Neural progenitor cell (in vitro differentiated cells): Measurements from ENCODE around the gene KRT6B.

Experiments
- CTCF ChIP-seq: fragments of 200-600 bp; sonication (generic); IDR thresholded peaks from 2 replicates; pipeline ENCODE4 v1.5.1; 2017; ENCODE audit warnings: antibody characterized with exemption, mild to moderate bottlenecking
- EZH2 ChIP-seq: fragments of 200-600 bp; sonication (generic); IDR thresholded peaks from 2 replicates; pipeline ENCODE4 v1.6.1; 2017; ENCODE audit warnings: antibody characterized with exemption, mild to moderate bottlenecking, moderate library complexity

- TF ChIP-seq CTCF (no peak), EZH2 (no peak)
These were observed 6.1 kb downstream of the KRT6B start for GRCh38 chr12:52445876-52446275.
